GM21515 (cell line): Measurements from ENCODE around the gene CIRBP.
"Not testable (repeated sequence)": the region's sequence is repeated elsewhere in the genome, so short reads cannot be mapped to it uniquely, and the experiment has no call there.

Experiments used
- ATAC-seq: cut with Tn5 transposase; IDR thresholded peaks from one replicate; pipeline ENCODE4 v1.9.1; 2021; ENCODE audit not compliant: unreplicated experiment

Gene CIRBP

DNA sequence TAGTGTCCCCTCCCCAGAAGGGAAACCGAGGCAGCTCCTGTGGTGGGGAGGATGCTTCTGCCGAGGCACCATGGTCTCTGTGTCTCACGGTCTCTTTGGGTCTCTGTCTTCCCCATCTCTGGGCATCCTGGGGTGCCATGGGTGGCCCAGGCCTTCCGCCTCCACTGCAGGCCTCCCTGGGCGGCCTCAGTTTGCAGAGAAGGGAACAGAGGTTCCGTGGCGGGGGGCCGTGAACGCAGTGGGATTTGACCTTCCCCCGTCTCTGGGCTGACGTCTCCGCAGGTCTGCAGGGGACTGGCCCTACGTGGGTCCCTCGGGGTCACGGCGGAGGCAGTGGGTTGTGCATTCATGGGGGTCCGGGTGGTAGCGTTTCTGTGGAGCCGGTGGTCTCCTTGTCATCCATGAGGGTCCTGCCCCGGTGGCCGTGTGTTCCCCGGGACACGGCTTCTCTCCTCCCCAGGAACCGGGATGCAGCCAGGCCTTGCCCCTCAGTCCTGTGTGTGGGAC lies 21.1 kb downstream of the CIRBP start:
- no peak for ATAC-seq

DNA sequence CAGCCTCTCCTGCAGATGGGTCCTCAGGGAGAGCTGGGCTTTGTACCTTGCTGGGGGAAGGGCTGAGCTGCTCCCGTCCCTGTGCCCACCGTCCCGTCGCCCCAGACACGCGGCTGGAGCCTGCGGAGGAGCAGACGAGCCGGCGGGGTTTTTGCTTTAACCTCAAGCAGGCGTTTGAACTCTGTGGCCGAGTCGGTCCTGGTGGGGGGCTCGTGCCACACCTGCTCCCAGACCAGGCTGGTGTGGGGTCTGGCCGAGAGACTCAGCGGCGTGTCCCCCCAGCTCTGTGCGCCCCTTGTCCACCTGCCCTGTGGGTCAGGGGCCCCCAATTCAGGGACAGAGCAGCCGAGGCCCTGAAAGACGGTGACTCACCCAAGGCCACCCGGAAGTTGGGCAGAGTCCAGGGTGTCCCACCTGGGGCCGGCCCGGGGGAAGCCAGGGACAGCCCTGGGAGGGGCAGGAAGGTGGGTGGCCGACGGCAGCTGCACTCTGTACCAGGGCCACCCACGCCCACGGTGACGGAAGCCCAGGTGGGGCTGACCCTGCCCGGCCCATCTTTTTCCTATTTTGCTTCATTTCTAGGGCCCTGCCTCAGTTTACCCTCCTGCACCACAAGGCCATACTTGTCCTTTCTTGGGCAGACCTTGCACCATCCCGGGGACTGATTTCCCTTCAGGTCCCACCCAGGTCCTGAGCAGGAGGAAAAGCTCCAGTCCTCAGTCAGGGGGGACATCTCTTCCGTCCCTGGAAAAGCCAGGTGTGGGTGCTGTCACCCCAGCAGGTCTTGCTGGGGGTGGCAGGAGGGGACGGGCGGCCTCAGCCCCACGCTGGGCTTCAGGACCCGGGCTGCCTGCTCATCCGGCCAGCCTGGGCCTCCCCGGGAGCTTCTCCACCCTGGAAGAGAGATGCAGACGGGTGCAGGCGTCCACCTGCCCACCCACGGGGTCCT lies 21.8 kb downstream of the CIRBP start:
- no peak for ATAC-seq

DNA sequence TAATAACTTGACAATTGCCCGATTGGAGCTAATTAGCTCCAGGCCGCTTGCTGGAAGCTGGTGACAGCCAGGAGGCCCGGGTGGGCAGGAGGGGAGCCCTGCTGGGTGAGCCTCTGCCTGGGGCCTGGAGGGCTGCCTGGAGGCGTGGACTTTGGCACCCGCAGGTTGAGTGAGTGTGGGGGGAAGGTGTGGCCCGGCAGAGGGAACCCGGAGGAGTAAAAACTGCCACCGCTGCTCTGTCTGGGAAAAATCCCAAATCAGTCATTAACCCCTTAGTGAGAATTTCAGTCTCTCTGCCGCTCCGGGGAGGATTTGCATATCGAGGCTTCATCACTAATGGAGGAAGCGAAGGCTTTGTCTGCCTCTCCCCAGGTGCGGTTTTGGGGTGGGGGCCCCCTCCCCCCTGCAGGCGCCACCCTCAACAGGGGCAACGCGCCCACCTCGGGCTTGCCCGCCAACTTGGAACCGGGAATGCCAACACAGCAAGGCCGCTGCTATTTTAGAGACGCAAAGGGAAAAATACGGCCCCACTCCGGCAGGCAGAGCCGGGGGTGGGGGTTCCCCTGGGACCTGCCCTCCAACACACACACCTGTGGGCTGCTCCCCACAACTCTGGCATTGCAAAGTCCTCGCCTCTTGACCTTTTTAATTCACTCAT lies 22.8 kb downstream of the CIRBP start:
- ATAC-seq: no peak

DNA sequence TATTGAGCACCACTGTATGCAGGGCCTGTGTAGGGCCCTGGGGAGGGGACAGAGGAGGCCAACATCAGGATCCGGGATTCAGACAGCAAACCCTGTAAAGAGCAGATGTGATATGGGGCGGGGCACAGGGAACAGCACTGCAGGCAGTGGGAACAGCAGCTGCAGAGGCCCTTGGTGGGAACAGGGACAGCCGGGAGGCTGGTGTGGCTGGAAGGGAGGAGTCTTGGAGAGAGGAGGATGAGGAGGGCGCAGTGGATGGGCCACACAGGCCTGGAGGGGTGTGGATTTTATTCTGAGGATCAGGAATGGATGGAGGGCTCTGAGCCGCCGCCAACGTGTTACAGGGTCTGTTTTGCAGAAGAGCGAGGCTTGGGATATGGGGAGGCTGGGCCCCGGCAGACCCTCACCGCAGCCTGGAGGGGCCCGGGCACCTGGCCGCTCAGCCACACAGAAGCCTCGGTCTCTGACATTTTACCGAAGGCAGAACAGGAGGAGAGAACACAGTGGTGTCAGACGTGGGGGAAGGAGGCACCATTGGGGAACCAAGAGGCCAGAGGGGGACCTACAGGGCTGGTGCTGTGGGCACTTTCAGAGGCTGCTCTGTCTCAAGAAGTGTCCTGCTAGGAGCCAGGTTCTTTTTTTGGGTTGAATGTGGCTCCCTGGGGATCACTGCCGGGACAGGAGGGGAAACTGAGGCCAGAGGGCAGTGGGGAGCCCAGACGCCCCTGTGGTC lies 23.5 kb downstream of the CIRBP start:
- ATAC-seq: no peak

DNA sequence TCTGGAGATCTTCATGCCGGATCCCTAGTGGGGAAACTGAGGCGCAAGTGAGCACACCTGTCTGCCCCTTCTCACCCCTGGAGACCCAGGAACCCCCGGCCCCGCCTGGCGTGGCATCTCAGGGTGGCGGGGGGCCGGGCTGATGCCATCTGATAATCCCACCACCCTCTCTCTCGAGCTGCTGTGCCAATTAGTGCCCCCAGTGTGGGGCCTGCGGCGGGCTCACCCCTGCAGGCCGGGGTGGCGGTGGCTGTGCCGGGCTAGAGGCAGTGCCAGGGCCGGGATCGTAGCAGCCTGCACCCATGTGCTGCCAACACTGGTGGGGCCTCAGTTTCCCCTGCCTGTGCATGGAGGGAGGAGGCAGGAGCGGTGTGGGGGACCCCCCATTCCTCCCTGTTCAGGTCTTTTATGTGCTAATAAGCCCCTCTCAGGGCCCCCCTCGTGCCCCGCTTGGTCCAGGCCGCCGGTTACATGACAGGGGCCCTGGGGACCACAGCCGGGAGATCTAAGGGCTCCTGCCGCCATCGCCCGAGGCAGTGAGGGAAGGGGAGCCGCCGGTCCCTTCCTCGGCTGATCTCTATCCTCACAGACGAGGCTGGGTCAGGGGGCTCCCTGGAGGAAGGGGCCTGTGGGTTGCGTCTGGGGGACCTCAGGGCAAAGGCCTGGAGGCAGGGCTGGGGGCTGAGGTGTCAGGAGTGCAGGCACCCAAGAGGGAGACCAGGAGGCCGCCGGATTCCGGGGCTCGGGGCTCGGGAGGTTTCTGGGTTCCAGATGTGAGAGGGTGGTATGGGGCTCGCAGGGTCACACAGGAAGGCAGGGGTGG lies 24.9 kb downstream of the CIRBP start:
- ATAC-seq: no peak

DNA sequence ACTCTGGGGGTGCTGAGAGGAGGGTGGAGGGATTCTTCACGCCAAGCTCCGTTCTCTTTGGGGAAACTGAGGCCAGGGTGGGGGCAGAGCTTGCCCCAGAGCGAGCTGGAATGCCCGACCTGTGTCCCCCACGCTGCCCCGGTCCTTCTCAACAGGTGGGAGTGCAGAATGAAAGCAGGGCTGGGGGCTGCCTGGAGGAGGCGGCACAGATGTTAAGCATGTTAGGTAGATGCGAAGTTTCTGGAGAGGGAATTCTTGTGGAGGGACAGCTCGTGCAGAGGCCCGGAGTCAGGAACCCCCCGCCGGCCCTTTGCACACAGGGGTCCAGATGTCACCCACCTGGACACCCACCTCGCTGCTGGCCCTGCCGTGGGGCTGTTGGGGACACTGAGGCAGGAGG lies 25.6 kb downstream of the CIRBP start:
- ATAC-seq: no peak

DNA sequence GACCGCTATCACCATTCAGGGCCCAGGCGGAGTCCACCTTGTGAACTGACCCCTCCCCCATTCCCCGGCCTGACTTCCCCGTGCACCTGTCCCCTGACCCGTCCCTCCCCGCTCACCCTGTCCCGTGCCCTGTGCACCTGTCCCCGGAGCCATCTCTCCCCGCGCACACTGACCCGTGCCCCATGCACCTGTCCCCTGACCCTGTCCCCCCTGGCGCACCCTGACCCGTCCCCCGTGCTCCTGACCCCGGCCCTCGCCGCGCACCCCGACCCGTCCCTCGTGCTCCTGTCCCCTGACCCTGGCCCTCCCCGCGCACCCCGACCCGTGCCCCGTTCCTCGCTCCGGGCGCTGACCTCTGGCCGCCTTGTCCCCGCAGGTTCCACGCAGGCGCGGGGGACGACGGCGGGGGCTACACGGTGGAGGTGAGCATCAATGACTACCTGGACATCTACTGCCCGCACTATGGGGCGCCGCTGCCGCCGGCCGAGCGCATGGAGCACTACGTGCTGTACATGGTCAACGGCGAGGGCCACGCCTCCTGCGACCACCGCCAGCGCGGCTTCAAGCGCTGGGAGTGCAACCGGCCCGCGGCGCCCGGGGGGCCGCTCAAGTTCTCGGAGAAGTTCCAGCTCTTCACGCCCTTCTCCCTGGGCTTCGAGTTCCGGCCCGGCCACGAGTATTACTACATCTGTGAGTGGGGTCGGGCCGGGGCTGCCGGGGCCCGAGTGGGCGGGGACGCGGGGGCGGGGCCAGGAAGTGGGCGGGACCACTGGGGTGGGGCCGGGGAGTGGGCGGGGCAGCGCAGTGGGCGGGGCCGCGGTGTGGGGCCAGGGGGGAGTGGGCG lies 26.3 kb downstream of the CIRBP start:
- ATAC-seq: no peak

DNA sequence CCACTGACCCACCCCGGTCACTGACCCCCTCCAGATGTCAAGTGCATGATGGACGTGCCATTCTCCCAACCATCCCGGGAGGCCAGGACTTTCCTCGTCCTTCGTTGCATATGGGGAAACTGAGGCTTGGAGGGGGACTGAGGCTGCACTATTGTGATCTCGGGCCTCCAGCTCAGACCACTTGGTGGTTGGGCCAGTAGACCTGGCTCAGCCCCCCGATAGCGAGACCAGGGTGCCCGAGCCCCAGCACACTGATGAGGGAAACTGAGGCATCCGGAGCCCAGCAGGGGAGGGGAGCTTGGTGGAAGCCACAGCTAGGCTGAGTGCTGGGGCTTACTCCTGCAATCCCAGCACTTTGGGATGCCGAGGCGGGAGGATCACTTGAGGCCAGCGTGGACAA lies 26.9 kb downstream of the CIRBP start:
- ATAC-seq: no peak

DNA sequence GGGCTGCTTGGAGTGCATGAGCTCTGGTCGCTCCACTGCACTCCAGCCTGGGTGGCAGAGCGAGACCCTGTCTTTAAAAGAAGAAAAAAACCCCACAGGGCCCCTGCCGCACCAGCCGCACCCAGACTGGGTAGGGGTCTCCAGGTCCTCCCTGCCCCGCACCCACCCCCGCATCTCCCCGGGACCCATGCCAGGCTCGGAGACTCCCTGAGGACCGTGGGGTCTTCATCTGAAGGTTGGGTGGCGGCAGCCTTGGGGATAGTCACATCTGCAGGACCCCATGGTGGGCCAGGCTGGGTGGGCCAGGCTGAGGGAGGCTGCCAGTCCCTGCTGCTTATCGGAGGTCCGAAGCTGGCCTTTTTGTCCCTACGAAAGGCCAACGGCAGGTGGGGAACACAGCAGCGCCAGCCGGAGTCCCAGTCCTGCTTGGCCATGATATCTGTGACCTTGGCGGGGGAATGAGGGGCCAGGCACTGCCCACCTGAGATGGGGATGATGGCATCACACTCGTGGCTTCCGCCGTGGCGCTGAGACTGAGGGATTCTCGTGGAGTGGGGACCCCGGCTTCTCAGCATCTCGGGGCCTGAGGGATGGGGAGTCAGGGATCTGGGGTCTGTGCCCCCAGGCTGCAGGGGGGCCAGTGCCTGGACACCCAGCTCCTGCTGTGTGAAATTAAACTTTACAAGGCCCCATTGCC lies 27.6 kb downstream of the CIRBP start:
- ATAC-seq: no peak

DNA sequence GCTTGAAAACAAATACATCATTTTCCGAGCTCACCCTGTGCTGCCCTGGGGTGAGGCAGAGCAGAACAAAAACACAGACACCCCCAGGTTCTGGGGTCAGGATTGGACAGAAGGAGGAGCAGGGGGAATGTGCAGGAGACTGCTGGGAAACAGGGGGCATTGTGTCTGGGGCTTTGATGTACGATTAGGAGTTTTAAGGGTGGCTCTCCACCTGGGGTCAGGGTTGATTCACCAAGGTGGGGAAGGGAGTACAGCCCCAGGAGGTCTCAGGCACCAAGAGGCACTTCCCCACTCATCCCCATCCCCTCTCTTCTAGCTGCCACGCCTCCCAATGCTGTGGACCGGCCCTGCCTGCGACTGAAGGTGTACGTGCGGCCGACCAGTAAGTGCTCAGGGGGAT lies 29.1 kb downstream of the CIRBP start:
- ATAC-seq: no peak

DNA sequence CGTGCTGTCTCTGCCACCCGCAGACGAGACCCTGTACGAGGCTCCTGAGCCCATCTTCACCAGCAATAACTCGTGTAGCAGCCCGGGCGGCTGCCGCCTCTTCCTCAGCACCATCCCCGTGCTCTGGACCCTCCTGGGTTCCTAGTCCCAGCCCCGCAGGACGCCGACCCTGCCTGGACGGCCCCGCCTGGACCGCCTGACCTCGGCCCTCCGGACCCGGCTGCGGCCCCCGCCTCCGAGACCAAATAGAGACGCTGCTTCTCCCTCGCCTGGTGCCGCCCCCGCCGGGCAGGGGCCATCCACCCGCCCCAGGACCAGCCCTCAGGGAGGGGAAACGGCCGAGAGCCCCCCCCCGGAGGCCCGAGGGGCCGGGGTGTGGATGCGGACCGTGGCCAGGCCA lies 30.7 kb downstream of the CIRBP start:
- ATAC-seq: no peak

DNA sequence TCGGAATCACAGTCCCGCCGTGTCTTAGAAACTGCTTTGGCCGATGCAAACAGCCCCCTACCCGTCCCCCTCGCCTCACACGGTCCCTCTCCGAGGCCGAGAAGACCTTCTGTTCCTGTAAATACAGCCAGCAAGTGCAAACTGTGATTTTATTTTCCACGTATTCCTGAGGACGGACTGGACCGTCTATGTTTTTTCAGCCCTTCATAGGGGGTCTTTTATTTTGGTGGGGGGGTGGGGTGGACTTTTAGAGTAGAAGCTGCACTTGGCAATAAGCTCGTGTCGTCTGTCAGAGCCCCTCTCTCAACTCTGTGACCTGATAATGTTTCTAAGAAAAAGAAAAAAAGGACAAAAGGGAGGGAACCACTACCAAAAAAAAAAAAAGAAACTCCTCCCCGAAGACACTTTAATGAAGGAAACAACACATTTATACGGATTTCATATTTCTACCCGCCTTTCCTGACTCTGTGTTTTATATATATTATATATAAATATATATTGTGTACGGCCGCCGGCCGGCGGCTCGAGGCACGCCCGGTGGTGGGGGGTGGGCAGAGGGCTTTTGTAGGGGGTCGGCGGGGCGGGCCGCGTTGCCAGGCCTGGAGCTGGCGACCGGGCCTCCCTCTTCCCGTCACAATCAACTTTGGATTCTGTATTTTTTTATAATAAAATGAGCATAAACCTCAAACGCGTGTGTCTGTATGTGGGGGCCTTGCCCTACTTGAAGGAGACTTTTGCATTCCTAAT lies 31.8 kb downstream of the CIRBP start:
- ATAC-seq: no peak

DNA sequence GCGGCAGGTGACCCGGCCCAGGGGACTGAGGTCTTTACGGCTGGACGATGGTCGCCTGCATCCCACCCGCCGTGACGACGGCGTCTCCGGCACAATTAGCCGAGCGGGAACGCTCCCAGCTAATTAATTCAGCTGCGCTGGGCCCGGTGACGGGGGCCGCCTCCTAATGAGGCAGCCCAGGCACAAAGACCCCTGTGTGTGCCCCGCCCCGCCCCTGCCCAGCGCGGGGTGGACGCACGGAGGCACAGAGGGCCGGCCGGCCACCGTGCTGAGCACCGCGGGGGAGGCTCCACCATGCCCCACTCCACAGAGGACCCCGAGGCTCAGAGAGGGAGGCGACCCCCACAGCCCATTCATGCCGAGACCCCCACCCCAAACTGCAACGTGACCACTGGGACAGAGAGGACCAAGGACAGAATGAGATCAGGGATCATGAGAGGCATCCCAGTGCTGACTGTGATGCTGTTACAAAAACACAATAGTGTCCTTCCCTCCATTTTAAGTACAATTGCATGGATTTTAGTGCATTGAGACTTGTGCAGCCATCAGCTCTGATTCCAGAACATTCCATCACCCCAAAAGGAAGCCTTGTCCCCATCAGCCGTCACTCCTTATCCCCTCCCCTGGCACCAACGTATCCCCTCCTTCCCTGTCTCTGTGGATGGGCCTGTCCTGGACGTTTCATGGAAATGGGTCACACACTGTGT lies 33.6 kb downstream of the CIRBP start:
- no peak for ATAC-seq

DNA sequence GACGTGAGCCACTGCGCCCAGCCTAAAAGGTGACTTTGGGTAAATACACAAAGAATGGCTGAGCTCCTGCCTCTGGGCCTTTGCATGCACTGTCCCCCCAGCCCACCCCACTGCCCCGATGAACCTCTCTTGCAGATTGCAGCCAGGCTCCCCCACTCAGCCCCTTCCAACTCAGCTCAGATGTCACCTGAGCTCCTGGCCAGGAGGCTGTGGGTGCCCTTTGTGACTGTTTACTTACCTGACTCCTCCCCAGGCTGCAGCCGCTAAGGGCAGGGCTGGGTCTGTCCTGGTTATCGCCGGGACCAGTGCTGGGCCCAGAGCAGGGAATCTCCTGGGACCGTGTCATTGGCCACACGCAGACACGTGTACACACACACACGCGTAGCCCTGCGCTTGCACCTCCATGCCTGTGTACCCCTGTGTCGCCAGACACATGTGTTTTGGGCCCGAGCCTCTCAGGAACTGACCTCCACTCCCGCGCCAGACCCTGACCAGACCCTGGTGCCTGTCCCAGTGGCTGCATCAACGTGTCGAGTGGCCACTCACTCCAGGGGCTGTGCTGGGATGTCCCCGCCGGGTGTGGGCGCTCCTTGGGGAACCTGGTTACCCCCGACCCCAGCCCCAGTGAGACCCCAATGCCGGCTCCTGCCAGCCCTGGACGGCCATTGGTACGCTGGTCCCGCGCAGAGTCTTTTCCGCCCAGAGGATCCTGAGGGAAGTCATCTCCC lies 35.2 kb downstream of the CIRBP start:
- ATAC-seq: no peak

DNA sequence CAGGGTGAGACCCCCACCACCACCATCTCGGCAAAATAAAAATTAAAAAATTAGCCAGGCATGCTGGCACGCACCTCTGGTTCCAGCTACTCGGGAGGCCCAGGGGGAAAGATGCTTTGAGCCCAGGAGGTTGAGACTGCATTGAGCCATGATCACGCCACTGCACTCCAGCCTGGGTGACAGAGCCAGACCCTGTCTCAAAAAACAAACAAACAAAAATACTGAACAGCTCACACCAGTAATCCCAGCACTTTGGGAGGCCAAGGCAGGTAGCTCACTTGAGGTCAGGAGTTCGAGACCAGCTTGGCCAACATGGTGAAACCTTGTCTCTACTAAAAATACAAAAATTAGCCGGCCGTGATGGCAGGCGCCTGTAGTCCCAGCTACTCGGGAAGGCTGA lies 36.2 kb downstream of the CIRBP start:
- ATAC-seq: not testable (repeated sequence)

DNA sequence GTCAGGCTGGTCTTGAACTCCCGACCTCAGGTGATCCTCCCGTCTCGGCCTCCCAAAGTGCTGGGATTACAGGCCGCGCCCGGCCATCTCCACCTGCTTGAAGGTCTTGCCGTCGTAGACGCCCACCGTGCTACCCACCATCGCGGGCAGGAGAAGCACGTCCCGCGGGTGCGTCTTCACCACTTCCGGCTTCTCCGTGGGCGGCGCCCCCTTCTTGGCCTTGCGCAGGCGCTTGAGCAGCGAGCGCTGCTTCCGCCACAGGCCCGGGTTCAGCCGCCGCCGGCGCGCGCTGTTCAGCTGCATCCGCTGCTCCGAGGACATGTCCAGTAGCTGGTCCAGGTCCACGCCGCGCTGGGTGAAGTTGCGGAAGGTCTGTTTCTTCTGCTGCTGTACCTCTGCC lies 38.2 kb downstream of the CIRBP start:
- ATAC-seq: no peak

DNA sequence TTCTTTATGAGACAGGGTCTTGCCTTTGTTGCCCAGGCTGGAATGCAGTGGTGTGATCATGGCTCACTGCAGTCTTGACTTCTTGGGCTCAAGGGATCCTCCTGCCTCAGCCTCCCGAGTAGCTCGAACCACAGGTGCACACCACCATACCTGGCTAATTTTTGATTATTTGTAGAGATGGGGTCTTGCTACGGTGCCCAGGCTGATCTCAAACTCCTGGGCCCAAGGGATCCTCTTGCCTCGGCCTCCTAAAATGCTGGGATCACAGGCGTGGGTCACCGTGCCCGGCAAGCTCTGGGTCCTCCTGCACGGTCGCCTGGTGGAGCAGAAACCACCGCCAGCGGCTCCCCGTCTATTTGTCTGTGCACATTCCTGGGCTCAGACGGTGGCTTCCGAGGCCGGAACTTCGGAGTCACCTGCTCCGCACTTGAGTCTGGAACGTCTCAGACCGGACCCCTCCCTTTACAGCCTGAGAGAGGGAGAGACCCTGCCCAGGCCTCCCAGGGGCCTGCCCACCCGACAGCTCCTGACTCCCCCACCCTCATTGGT lies 38.7 kb downstream of the CIRBP start:
- no peak for ATAC-seq
